GM10248 (cell line): Measurements from ENCODE around the gene ARHGAP26.

Experiments used
- CTCF ChIA-PET: fragments of 300-600 bp; sonication (Branson Sonifier 250); formaldehyde crosslinking; extraction: SDS; loops from one replicate; lab custom pipeline; 2021; ENCODE audit warnings: antibody characterized with exemption; lab: Yijun Ruan, JAX
- POLR2A ChIA-PET: fragments of 350-650 bp; sonication (Branson Sonifier 250); formaldehyde crosslinking; extraction: SDS; loops from one replicate; lab custom pipeline; 2020; ENCODE audit warnings: antibody characterized with exemption; lab: Yijun Ruan, JAX
- DNase-seq: peaks from one replicate; pipeline ENCODE4 v3.0.0; 2012; ENCODE audit errors: extremely low spot score
- TF ChIP-seq, protein P1 (sequence below): IDR thresholded peaks from 2 replicates; pipeline ENCODE4 v1.5.1; 2012; ENCODE audit warnings: mild to moderate bottlenecking, low read depth; ENCODE audit errors: extremely low read depth, missing control alignments, control extremely low read depth

ARHGAP26 gene

DNA sequence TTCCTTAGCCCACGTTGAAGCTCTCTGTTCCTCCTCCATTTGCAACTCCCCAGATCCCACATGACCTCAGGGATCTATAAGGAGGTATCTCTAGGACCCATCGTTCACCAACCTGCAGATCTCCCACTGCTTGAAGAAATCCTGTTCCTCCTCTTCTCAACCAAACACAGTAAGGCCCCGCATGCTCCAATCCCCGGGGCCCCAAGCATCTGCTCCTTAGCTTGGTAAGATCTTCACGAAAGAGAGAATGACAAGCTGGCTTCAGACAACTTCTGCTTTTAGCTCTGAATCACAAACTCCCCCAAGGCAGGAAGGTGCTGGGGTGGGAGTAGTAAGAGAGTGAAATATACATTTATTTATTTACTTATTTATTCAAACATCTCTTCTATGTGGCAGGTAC is 33.0 kb upstream of the ARHGAP26 start:
- no peak for DNase-seq
- CTCF ChIA-PET = interaction anchor here (1.0 to 7.8 kb wide), 5 partner anchors 8 to 27 kb away, joined by 3 to 40 read pairs (median 4); no protein-coding TSS in a partner anchor
- TF ChIP-seq, protein P1, sequence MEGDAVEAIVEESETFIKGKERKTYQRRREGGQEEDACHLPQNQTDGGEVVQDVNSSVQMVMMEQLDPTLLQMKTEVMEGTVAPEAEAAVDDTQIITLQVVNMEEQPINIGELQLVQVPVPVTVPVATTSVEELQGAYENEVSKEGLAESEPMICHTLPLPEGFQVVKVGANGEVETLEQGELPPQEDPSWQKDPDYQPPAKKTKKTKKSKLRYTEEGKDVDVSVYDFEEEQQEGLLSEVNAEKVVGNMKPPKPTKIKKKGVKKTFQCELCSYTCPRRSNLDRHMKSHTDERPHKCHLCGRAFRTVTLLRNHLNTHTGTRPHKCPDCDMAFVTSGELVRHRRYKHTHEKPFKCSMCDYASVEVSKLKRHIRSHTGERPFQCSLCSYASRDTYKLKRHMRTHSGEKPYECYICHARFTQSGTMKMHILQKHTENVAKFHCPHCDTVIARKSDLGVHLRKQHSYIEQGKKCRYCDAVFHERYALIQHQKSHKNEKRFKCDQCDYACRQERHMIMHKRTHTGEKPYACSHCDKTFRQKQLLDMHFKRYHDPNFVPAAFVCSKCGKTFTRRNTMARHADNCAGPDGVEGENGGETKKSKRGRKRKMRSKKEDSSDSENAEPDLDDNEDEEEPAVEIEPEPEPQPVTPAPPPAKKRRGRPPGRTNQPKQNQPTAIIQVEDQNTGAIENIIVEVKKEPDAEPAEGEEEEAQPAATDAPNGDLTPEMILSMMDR = no peak
- POLR2A ChIA-PET = no interaction called here

DNA sequence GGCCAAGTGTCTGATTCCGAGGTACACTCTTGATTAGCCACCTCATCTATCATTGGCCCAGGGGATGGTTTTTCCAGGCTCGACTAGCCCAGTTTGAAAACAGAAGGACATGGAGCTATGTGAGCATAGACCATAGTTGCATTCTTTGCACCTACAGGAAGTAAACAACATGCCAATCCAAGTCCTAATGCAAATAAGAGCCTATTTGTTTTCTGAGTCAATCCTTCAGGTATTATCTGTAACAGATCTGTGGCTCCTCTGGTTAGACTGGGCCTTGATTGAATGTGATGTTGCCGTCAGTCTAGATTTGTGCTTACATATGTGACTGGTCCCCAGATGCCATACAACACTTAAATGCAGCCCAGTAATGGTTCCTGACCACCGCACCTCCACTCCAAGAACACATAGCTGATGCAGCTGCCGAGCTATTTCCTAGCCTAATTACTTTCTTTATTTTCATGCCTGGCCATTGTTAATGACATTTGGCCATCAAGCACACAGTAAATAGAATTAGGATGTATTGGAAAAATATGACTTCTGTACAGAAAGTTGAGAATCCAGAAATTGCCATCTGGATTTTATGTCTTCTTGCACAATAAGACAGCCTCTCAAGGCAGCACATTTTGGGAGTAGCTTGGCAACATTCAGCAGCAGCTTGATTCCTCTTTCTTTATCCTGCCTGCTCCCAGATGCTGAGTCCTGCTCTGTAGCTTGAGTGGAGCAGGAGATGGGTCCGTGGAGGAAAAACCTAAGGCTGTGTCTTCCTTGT is 29.5 kb upstream of the ARHGAP26 start:
- no peak for DNase-seq
- TF ChIP-seq, protein P1 = no peak
- CTCF ChIA-PET = interaction anchor here (0.7 to 7.8 kb wide), 8 partner anchors 8 to 140 kb away, joined by 3 to 40 read pairs (median 4); no protein-coding TSS in a partner anchor
- POLR2A ChIA-PET = no interaction called here

- CTCF ChIA-PET = interaction anchor here (1.0 to 7.8 kb wide), 4 partner anchors 10 to 137 kb away, joined by 3 to 40 read pairs (median 8); no protein-coding TSS in a partner anchor
- POLR2A ChIA-PET = no interaction called here
- DNase-seq = no peak
- TF ChIP-seq, protein P1 = no peak
These were observed 26.4 kb upstream of the ARHGAP26 start for GRCh38 chr5:142743592-142744441.

DNA sequence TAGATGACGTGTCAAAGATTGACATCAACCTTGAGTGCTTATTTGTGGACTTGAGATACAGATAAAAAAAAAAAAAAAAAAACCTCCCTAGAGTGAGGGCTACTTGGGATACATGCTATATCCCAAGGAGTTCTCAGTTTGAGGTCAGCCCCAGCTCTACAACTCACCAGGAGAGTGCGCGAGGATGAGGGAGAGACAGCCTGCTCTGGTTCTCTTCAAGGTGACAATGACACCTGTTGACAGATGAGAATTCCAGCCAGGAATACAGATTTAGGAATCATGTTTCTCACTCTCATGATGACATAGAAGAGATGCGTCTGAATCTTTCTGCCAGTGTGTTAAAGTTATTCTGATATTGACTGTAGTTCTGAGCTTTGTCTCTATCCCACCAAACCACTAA is 24.9 kb upstream of the ARHGAP26 start:
- POLR2A ChIA-PET = no interaction called here
- DNase-seq = no peak
- CTCF ChIA-PET = interaction anchor here (1.4 to 4.6 kb wide), 6 partner anchors 8 to 143 kb away, joined by 4 to 37 read pairs (median 8); no protein-coding TSS in a partner anchor
- TF ChIP-seq, protein P1 = no peak

GRCh38 chr5:142746532-142747433 is 23.4 kb upstream of the ARHGAP26 start:
- TF ChIP-seq, protein P1 = no peak
- ChIA-PET POLR2A (no interaction called here), CTCF (interaction anchor here (1.1 to 4.6 kb wide), 18 partner anchors 8 to 1457 kb away, joined by 3 to 80 read pairs (median 16); partner anchors contain the start of gene ARHGAP26)
- DNase-seq = no peak
